Activated CD4-positive, alpha-beta T cell treated with anti-CD3 and anti-CD28 coated beads, Interleukin-2, amount 10 ng/mL, durations not matched to agents 24 days and 14 days (primary cell): ENCODE data around the gene CYFIP2. TPM values are rescaled to one million over a fixed set of nuclear protein-coding genes. Genes with fewer than 3 reads are reported as not detected.

Experiments used
- DNase-seq: peaks from one replicate; pipeline ENCODE4 v3.0.0; 2022
- H3K27ac Mint-ChIP-seq: one replicate; pipeline ENCODE4 v1.8.0; 2022; ENCODE audit warnings: mild to moderate bottlenecking, mixed read lengths
- H3K27me3 Mint-ChIP-seq: one replicate; pipeline ENCODE4 v1.8.0; 2022; ENCODE audit warnings: mixed read lengths
- H3K36me3 Mint-ChIP-seq: one replicate; pipeline ENCODE4 v1.8.0; 2022; ENCODE audit warnings: low read depth, mild to moderate bottlenecking, mixed read lengths
- H3K4me1 Mint-ChIP-seq: one replicate; pipeline ENCODE4 v1.8.0; 2021; ENCODE audit warnings: mixed read lengths
- H3K4me3 Mint-ChIP-seq: one replicate; pipeline ENCODE4 v1.8.0; 2022; ENCODE audit warnings: mild to moderate bottlenecking, moderate library complexity, mixed read lengths
- H3K9me3 Mint-ChIP-seq: one replicate; pipeline ENCODE4 v1.8.0; 2021; ENCODE audit warnings: mixed read lengths
- intact Hi-C: fragments of 100-400 bp; cut with micrococcal nuclease; formaldehyde crosslinking; loops from one replicate; pipeline ENCODE4 v1.15.1; 2023
- total RNA-seq: library from RNA; stranded (reverse); gene quantifications from 2 replicates; pipeline ENCODE4 v1.2.3, GENCODE V29; 2022

The CYFIP2 gene
- total RNA-seq, 1 donor from 2014 or later: 193 TPM

DNA sequence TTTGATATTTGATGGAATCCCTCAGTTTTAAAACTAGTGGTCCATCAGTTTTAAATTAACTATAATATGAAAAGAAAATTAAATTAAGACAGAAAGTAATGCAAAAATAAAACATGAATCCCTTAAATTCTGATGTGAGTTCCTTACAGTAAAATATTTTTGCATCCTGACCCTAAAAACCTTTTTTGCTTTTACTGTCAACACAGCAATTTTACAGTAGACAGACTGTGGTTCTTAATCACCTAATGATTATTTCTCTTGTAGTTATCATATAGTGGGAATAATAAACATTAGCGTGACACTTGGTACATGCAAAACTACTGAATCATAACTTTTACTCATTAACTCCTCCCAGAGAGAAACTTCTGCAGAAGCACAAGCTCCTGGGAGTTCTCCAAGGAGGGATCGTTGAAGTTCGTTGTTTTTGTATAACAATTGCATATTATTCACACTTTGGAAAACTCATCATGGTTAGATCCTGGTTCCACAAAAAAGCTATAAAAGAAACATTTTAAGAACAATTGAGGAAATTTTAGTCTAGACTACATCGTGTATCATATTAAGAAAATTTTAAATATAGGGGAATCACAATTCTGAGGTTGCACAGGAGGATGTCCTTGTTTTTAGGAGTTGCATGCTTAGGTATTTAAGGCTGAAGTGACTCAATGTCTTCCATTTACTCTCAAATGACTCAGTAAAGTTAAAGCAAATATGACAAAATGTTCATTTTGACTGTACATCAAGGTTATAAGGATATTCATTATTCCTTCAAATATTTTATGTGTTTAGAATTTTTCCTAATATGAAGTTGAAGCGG is 105.9 kb downstream of the CYFIP2 start:
- H3K36me3 Mint-ChIP-seq: peaks cover 56% of the 10 kb centered on the region
- no peak overlapping the region for H3K27ac Mint-ChIP-seq
- DNase-seq: no peak
- H3K4me1 Mint-ChIP-seq: peaks cover 6% of the 10 kb centered on the region
- H3K9me3 Mint-ChIP-seq: no peaks in the 10 kb centered on the region
- H3K4me3 Mint-ChIP-seq: no peak overlapping the region
- no peaks in the 10 kb centered on the region for H3K27me3 Mint-ChIP-seq
- intact Hi-C loops: no loop called here

DNA sequence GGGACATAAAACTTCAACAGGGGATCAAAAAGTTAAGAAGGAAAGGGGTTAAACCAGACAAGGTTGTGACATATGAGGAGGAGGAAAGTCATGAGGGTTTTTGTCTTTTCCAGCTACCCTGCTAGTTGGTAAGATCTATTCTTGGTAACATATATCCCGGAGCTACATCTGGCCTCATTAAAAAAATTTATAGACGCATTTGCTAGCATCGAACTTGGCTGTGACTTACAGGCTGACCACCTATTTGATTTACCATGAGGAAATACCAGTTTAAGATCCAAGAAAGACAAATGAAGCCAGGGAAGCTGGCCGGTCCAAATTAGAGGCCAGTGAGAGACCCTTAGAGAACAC is 106.5 kb downstream of the CYFIP2 start:
- Mint-ChIP-seq H3K27ac (no peak overlapping the region), H3K4me1 (peaks cover 10% of the 10 kb centered on the region), H3K9me3 (no peaks in the 10 kb centered on the region), H3K4me3 (no peak overlapping the region), H3K27me3 (no peaks in the 10 kb centered on the region), H3K36me3 (peaks cover 60% of the 10 kb centered on the region)
- intact Hi-C loops: no loop called here
- DNase-seq: no peak

- no peaks in the 10 kb centered on the region for H3K27me3 Mint-ChIP-seq
- intact Hi-C loops: no loop called here
- H3K36me3 Mint-ChIP-seq: peaks cover 65% of the 10 kb centered on the region
- H3K4me3 Mint-ChIP-seq: no peak overlapping the region
- no peak for DNase-seq
- peaks cover 6% of the 10 kb centered on the region for H3K4me1 Mint-ChIP-seq
- no peak overlapping the region for H3K27ac Mint-ChIP-seq
- H3K9me3 Mint-ChIP-seq: no peaks in the 10 kb centered on the region
These were observed 112.6 kb downstream of the CYFIP2 start for GRCh38 chr5:157378509-157378908.

- Mint-ChIP-seq H3K4me3 (no peak overlapping the region), H3K9me3 (no peaks in the 10 kb centered on the region), H3K4me1 (peaks cover 7% of the 10 kb centered on the region), H3K36me3 (peaks cover 74% of the 10 kb centered on the region), H3K27me3 (no peaks in the 10 kb centered on the region), H3K27ac (no peak overlapping the region)
- DNase-seq: no peak
- intact Hi-C loops: no loop called here
These were observed 114.1 kb downstream of the CYFIP2 start for GRCh38 chr5:157379983-157380382.

GRCh38 chr5:157381746-157382145 is 115.8 kb downstream of the CYFIP2 start:
- peaks cover 10% of the 10 kb centered on the region for H3K4me1 Mint-ChIP-seq
- H3K36me3 Mint-ChIP-seq: peaks cover 73% of the 10 kb centered on the region
- H3K27ac Mint-ChIP-seq: peak overlapping the region; percentile 29
- no peak for DNase-seq
- no peaks in the 10 kb centered on the region for H3K27me3 Mint-ChIP-seq
- H3K9me3 Mint-ChIP-seq: no peaks in the 10 kb centered on the region
- no peak overlapping the region for H3K4me3 Mint-ChIP-seq
- intact Hi-C loops: no loop called here

GRCh38 chr5:157382996-157383800 is 117.3 kb downstream of the CYFIP2 start:
- no peaks in the 10 kb centered on the region for H3K27me3 Mint-ChIP-seq
- peaks cover 72% of the 10 kb centered on the region for H3K36me3 Mint-ChIP-seq
- no peak for DNase-seq
- no peaks in the 10 kb centered on the region for H3K9me3 Mint-ChIP-seq
- peaks cover 9% of the 10 kb centered on the region for H3K4me1 Mint-ChIP-seq
- no peak overlapping the region for H3K4me3 Mint-ChIP-seq
- no peak overlapping the region for H3K27ac Mint-ChIP-seq
- intact Hi-C loops: no loop called here

GRCh38 chr5:157384971-157385709 is 119.2 kb downstream of the CYFIP2 start:
- H3K4me3 Mint-ChIP-seq: no peak overlapping the region
- H3K27ac Mint-ChIP-seq: peak overlapping the region; percentile 25
- H3K36me3 Mint-ChIP-seq: peaks cover 72% of the 10 kb centered on the region
- H3K9me3 Mint-ChIP-seq: no peaks in the 10 kb centered on the region
- peaks cover 19% of the 10 kb centered on the region for H3K4me1 Mint-ChIP-seq
- no peak for DNase-seq
- intact Hi-C loops: no loop called here
- H3K27me3 Mint-ChIP-seq: no peaks in the 10 kb centered on the region

GRCh38 chr5:157387041-157387563 is 121.2 kb downstream of the CYFIP2 start:
- H3K4me1 Mint-ChIP-seq: peaks cover 27% of the 10 kb centered on the region
- intact Hi-C loops: no loop called here
- H3K27ac Mint-ChIP-seq: no peak overlapping the region
- H3K4me3 Mint-ChIP-seq: no peak overlapping the region
- H3K36me3 Mint-ChIP-seq: peaks cover 74% of the 10 kb centered on the region
- H3K27me3 Mint-ChIP-seq: no peaks in the 10 kb centered on the region
- H3K9me3 Mint-ChIP-seq: no peaks in the 10 kb centered on the region
- no peak for DNase-seq

DNA sequence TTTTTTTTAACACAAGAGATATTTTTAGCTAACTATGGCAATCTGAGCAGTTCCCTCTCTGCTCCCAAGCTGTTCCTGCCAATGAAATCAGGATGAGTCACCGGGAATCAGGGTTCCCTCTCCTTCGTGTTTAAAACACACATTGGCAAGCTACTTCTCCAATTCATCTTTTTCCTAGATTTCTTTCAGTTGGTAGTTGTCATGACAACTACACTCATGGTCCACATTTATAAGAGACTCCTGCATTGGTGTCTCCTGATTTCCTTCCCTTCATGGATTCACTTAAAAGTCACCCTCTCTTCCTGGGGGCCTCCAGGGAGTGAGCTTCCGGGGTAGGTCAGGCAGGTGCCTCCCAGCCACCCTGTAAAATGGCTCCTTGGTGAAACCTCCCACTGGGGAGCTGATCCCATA is 121.8 kb downstream of the CYFIP2 start:
- no peak for DNase-seq
- H3K27ac Mint-ChIP-seq: peak overlapping the region; percentile 72
- no peak overlapping the region for H3K4me3 Mint-ChIP-seq
- H3K27me3 Mint-ChIP-seq: no peaks in the 10 kb centered on the region
- H3K9me3 Mint-ChIP-seq: no peaks in the 10 kb centered on the region
- intact Hi-C loops: no loop called here
- peaks cover 74% of the 10 kb centered on the region for H3K36me3 Mint-ChIP-seq
- peaks cover 27% of the 10 kb centered on the region for H3K4me1 Mint-ChIP-seq

GRCh38 chr5:157388111-157388710 is 122.3 kb downstream of the CYFIP2 start:
- peak overlapping the region; percentile 72 for H3K27ac Mint-ChIP-seq
- no peak for DNase-seq
- H3K27me3 Mint-ChIP-seq: no peaks in the 10 kb centered on the region
- H3K9me3 Mint-ChIP-seq: no peaks in the 10 kb centered on the region
- H3K36me3 Mint-ChIP-seq: peaks cover 74% of the 10 kb centered on the region
- H3K4me3 Mint-ChIP-seq: no peak overlapping the region
- peaks cover 27% of the 10 kb centered on the region for H3K4me1 Mint-ChIP-seq
- intact Hi-C loops: no loop called here

DNA sequence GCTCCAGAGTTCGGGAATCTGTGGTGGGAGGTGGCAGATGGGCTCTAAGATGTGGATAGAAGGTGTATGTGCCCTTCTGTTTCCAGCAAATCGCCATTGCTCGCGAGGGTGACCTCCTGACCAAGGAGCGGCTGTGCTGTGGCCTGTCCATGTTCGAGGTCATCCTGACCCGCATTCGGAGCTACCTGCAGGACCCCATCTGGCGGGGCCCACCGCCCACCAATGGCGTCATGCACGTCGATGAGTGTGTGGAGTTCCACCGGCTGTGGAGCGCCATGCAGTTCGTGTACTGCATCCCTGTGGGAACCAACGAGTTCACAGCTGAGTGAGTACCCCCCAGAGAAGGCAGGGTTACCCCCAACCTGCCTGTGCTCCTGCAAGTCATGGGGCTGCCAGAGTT is 123.2 kb downstream of the CYFIP2 start:
- no peak overlapping the region for H3K27ac Mint-ChIP-seq
- H3K27me3 Mint-ChIP-seq: no peaks in the 10 kb centered on the region
- no peak overlapping the region for H3K4me3 Mint-ChIP-seq
- peaks cover 27% of the 10 kb centered on the region for H3K4me1 Mint-ChIP-seq
- H3K9me3 Mint-ChIP-seq: no peaks in the 10 kb centered on the region
- no peak for DNase-seq
- intact Hi-C loops: no loop called here
- H3K36me3 Mint-ChIP-seq: peaks cover 74% of the 10 kb centered on the region

DNA sequence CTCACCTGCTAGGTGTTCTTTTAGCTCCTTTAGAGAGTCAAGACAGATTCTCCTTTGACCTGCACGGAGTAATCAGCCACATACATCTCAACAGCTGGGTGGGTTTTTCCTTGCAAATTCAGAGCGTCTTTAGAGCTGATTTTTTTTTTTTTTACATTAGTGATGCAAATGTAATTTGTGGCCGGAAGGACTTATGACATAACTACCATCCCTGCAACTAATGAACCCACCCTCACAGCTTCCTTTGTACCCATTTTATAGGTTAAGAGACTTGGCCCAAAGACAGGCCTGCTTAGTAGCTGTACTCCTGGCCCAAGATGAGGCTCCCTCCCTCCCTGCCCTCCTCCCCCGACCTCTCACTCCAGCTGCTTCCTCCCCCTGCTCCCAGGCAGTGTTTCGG is 124.2 kb downstream of the CYFIP2 start:
- Mint-ChIP-seq H3K4me3 (peak overlapping the region; percentile 58), H3K9me3 (no peaks in the 10 kb centered on the region), H3K27me3 (no peaks in the 10 kb centered on the region), H3K36me3 (peaks cover 73% of the 10 kb centered on the region), H3K4me1 (peaks cover 25% of the 10 kb centered on the region), H3K27ac (peak overlapping the region; percentile 95)
- DNase-seq: no peak
- intact Hi-C loops: loop anchor here (1.0 kb wide), 1 partner anchor 39 kb away; no protein-coding TSS in a partner anchor

- Mint-ChIP-seq H3K9me3 (no peaks in the 10 kb centered on the region), H3K36me3 (peaks cover 69% of the 10 kb centered on the region), H3K4me1 (peaks cover 24% of the 10 kb centered on the region), H3K27ac (peak overlapping the region; percentile 95), H3K4me3 (peak overlapping the region; percentile 58), H3K27me3 (no peaks in the 10 kb centered on the region)
- intact Hi-C loops: loop anchor here (1.0 kb wide), 1 partner anchor 39 kb away; no protein-coding TSS in a partner anchor
- DNase-seq: peak; percentile 82
These were observed 124.8 kb downstream of the CYFIP2 start for GRCh38 chr5:157390551-157391297.
